Ureter (tissue), 1 donor: ENCODE data around the gene ZFP36L2. TPM values are rescaled to one million over a fixed set of nuclear protein-coding genes. Genes with fewer than 3 reads are reported as not detected.

Source experiments
- DNase-seq: peaks from one replicate; pipeline ENCODE4 v3.0.0-alpha.2; 2020; ENCODE audit warnings: low spot score
- total RNA-seq: library from RNA; stranded (reverse); gene quantifications from one replicate; pipeline ENCODE4 v1.2.4, GENCODE V29; 2023
- donor health status: DM: yes; HTN: yes; CAD: no.

Gene ZFP36L2
- total RNA-seq, 1 donor from 2014 or later, result 149 TPM

GRCh38 chr2:43223521-43224001 is 2.8 kb downstream of the ZFP36L2 start:
- DNase-seq, result no peak

- DNase-seq, result no peak
Measured at GRCh38 chr2:43222475-43223309, 3.7 kb downstream of the ZFP36L2 start.

- peak; percentile 92 for DNase-seq
Measured at GRCh38 chr2:43221763-43222474, 4.5 kb downstream of the ZFP36L2 start.

GRCh38 chr2:43221124-43221762 is 5.2 kb downstream of the ZFP36L2 start:
- peak; percentile 71 for DNase-seq

GRCh38 chr2:43220760-43221123 is 5.7 kb downstream of the ZFP36L2 start:
- DNase-seq, result no peak

GRCh38 chr2:43220229-43220751 is 6.1 kb downstream of the ZFP36L2 start:
- no peak for DNase-seq

GRCh38 chr2:43219383-43220228 is 6.8 kb downstream of the ZFP36L2 start:
- peak; percentile 92 for DNase-seq

- DNase-seq, result peak; percentile 82
Measured at GRCh38 chr2:43218702-43219382, 7.6 kb downstream of the ZFP36L2 start.

- no peak for DNase-seq
Measured at GRCh38 chr2:43218155-43218701, 8.2 kb downstream of the ZFP36L2 start.

GRCh38 chr2:43217228-43218154 is 8.9 kb downstream of the ZFP36L2 start:
- no peak for DNase-seq

- DNase-seq, result no peak
Measured at GRCh38 chr2:43216629-43217028, 9.8 kb downstream of the ZFP36L2 start.

GRCh38 chr2:43215673-43216255 is 10.6 kb downstream of the ZFP36L2 start:
- no peak for DNase-seq

- DNase-seq, result no peak
Measured at GRCh38 chr2:43214253-43214652, 12.2 kb downstream of the ZFP36L2 start.

GRCh38 chr2:43212931-43213330 is 13.5 kb downstream of the ZFP36L2 start:
- no peak for DNase-seq

GRCh38 chr2:43212216-43212835 is 14.1 kb downstream of the ZFP36L2 start:
- no peak for DNase-seq

GRCh38 chr2:43210467-43211303 is 15.7 kb downstream of the ZFP36L2 start:
- no peak for DNase-seq

- DNase-seq, result no peak
Measured at GRCh38 chr2:43210125-43210466, 16.3 kb downstream of the ZFP36L2 start.
